Upper lobe of left lung (tissue), 4 donors: ENCODE measurements around the gene BTBD10.

Experiments used
- EP300 ChIP-seq, 4 donors: sonication (generic); formaldehyde crosslinking; IDR thresholded peaks; one replicate each; pipeline ENCODE4 v1.5.1; 2017; ENCODE audit warnings: antibody characterized with exemption in 4 of 4, control low read depth in 2 of 4
- POLR2A ChIP-seq, 4 donors: fragments of 450-650 bp; IDR thresholded peaks; one replicate each; pipeline ENCODE4 v1.5.1; 2016 to 2017; ENCODE audit warnings: antibody characterized with exemption in 4 of 4, mild to moderate bottlenecking in 2 of 4
- POLR2AphosphoS5 ChIP-seq, 2 donors: sonication (generic); formaldehyde crosslinking; IDR thresholded peaks; one replicate each; pipeline ENCODE4 v1.5.1; 2017; ENCODE audit warnings: antibody characterized with exemption in 2 of 2
- TF ChIP-seq, protein P1 (sequence below), 6 experiments: fragments of 450-650 bp in 4 of 6; fragments of 200-600 bp in 2 of 6; sonication (generic) in 2 of 6; IDR thresholded peaks; one replicate each; pipeline ENCODE4 v1.5.1; 2016 to 2019; ENCODE audit warnings: antibody characterized with exemption in 6 of 6

DNA sequence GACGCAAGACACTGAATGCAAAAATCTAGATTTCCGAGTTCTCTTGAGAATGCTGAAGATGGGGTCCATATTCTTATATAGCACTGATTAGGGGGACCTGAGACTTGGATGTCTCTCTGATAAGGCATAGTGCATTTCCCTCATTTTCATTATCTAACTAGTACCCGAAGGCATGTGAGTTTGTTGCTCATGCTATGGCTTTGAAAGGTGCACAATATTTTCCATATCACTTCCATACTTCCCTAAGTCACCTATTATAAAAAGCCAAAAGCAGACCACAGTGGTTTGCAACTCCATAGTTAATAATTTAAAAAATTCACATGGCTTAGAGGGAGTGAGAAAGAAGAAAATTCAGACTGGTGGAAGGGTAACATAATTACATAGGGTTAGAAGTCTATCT, 1.7 kb downstream of the BTBD10 start:
- TF ChIP-seq, protein P1, sequence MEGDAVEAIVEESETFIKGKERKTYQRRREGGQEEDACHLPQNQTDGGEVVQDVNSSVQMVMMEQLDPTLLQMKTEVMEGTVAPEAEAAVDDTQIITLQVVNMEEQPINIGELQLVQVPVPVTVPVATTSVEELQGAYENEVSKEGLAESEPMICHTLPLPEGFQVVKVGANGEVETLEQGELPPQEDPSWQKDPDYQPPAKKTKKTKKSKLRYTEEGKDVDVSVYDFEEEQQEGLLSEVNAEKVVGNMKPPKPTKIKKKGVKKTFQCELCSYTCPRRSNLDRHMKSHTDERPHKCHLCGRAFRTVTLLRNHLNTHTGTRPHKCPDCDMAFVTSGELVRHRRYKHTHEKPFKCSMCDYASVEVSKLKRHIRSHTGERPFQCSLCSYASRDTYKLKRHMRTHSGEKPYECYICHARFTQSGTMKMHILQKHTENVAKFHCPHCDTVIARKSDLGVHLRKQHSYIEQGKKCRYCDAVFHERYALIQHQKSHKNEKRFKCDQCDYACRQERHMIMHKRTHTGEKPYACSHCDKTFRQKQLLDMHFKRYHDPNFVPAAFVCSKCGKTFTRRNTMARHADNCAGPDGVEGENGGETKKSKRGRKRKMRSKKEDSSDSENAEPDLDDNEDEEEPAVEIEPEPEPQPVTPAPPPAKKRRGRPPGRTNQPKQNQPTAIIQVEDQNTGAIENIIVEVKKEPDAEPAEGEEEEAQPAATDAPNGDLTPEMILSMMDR (IDR thresholded peaks at IDR 0.05), result no peak
- TF ChIP-seq EP300 (IDR thresholded peaks at IDR 0.05), result no peak
- no peak for TF ChIP-seq POLR2A (IDR thresholded peaks at IDR 0.05)
- no peak for TF ChIP-seq POLR2AphosphoS5 (IDR thresholded peaks at IDR 0.05)
